Measurements from ENCODE around the gene FNBP1. TPM values are rescaled to one million over a fixed set of nuclear protein-coding genes. Genes with fewer than 3 reads are reported as not detected.

The FNBP1 gene
- total and polyA plus RNA-seq, 2 of the 8 experiments (the other 6 are each of a cell fraction or from before 2014, with no cell fraction given) = 7.2 to 40.9 TPM

DNA sequence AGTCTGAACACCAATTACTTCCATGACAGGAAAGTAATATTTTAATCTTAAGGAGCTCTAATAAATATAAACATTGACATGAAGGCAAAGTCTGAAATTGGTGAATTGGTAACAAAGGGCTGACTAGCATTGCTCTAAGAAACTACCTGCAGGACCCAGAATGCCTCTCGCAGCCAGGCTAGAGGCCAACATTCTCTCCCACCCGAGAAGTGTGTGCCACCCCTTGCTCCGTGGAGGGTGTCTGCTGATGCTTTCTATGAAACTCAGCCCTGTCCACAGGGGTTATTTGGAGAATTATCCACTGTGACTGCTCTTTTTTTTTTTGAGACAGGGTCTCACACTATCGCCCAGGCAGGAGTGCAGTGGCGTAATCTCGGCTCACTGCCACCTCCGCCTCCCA is 126.3 kb downstream of the FNBP1 start:
- CTCF ChIA-PET (ENCODE audit: partially characterized antibody) = no interaction called here

More for the DNA sequence above, 126.3 kb downstream of the FNBP1 start:
- Histone ChIP-seq H4K8ac (ENCODE audit: extremely low read depth, insufficient read depth, low read length) (no peak overlapping the region), H2AFZ (ENCODE audit: low read length) (no peak overlapping the region), H3K56ac (replicated peaks; ENCODE audit: insufficient read length, low read depth, low read length) (no peak overlapping the region), H4K91ac (replicated peaks; ENCODE audit: insufficient read length, low read length) (no peak overlapping the region), H2AK5ac (ENCODE audit: low read depth, low read length) (no peak overlapping the region), H4K20me1 (replicated peaks in 1 of 2; ENCODE audit: control insufficient read depth in 1 of 2, insufficient read depth in 2 of 2, low read length in 2 of 2) (peaks cover 0 to 1% of the 10 kb centered on the region in 2 experiments), H3K18ac (ENCODE audit: extremely low read depth, low read length) (no peak overlapping the region), H4K5ac (ENCODE audit: insufficient read length, low read depth, low read length) (no peak overlapping the region), H2BK15ac (ENCODE audit: low read length) (no peak overlapping the region), H3K4me2 (ENCODE audit: insufficient read depth in 1 of 2, low read depth in 2 of 2, low read length in 2 of 2) (no peak overlapping the region), H3K36me3 (ENCODE audit: control insufficient read depth in 2 of 4, insufficient read depth in 4 of 4, low read length in 3 of 4) (no peaks in the 10 kb centered on the region), H3K4ac (replicated peaks; ENCODE audit: insufficient read length, low read depth, low read length) (no peak overlapping the region), H2BK5ac (ENCODE audit: low read depth, low read length) (no peak overlapping the region), H2BK120ac (replicated peaks; ENCODE audit: low read depth, low read length) (no peak overlapping the region), H3K9ac (replicated peaks in 1 of 4; ENCODE audit: extremely low read depth in 1 of 4, low read depth in 3 of 4, low read length in 3 of 4) (no peak overlapping the region), H3K79me1 (ENCODE audit: low read depth, low read length) (no peaks in the 10 kb centered on the region), H3K27me3 (replicated peaks in 1 of 4; ENCODE audit: control insufficient read depth in 3 of 4, extremely low read depth in 1 of 4, insufficient read depth in 3 of 4, low read length in 3 of 4) (no peaks in the 10 kb centered on the region), H2BK20ac (ENCODE audit: low read length) (no peak overlapping the region), H3K27ac (ENCODE audit: low read depth, low read length) (no peak overlapping the region), H3K4me3 (ENCODE audit: extremely low read depth in 1 of 4, insufficient read depth in 2 of 4, low read depth in 3 of 4, low read length in 4 of 4) (no peak overlapping the region), H3K4me1 (replicated peaks in 1 of 4; ENCODE audit: control insufficient read depth in 3 of 4, insufficient read depth in 4 of 4, low read length in 3 of 4) (no peaks in the 10 kb centered on the region; a peak in 1 of 7 replicates), H2BK12ac (ENCODE audit: low read depth, low read length) (no peak overlapping the region), H3K9me3 (ENCODE audit: insufficient read depth in 2 of 2, low read depth in 1 of 2, low read length in 1 of 2) (no peaks in the 10 kb centered on the region), H3K23ac (ENCODE audit: insufficient read length) (no peak overlapping the region), H3K14ac (ENCODE audit: insufficient read length) (no peak overlapping the region), H3K79me2 (ENCODE audit: control insufficient read depth in 1 of 2, insufficient read depth in 2 of 2, low read length in 2 of 2) (no peaks in the 10 kb centered on the region), H3K23me2 (ENCODE audit: low read depth, low read length) (no peaks in the 10 kb centered on the region)
- POLR2A ChIA-PET (ENCODE audit: partially characterized antibody) = no interaction called here
- FAIRE-seq (no peak), DNase-seq (ENCODE audit: low read depth in 1 of 2, low spot score in 2 of 2) (no peak)
- WGBS, 2 experiments (ENCODE audit: extremely low coverage in 1 of 2, insufficient coverage in 1 of 2, insufficient read length in 1 of 2, insufficient replicate concordance in 2 of 2, low coverage in 1 of 2, low lambda C conversion rate in 2 of 2, missing lambda C conversion rate in 1 of 2) = 95% methylated on average over 7 of the region's 7 CpGs; no CpG with 5 or more reads in 1 of the 2 experiments
- TF ChIP-seq, protein P1, sequence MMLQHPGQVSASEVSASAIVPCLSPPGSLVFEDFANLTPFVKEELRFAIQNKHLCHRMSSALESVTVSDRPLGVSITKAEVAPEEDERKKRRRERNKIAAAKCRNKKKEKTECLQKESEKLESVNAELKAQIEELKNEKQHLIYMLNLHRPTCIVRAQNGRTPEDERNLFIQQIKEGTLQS (IDR thresholded peaks at IDR 0.05; ENCODE audit: insufficient read depth, low read depth, low read length) = no peak
- TF ChIP-seq, protein P2, sequence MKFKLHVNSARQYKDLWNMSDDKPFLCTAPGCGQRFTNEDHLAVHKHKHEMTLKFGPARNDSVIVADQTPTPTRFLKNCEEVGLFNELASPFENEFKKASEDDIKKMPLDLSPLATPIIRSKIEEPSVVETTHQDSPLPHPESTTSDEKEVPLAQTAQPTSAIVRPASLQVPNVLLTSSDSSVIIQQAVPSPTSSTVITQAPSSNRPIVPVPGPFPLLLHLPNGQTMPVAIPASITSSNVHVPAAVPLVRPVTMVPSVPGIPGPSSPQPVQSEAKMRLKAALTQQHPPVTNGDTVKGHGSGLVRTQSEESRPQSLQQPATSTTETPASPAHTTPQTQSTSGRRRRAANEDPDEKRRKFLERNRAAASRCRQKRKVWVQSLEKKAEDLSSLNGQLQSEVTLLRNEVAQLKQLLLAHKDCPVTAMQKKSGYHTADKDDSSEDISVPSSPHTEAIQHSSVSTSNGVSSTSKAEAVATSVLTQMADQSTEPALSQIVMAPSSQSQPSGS (IDR thresholded peaks at IDR 0.05; ENCODE audit: low read length) = no peak
- TF ChIP-seq GTF2F1 (IDR thresholded peaks at IDR 0.05; ENCODE audit: borderline replicate concordance, low read depth, low read length) (no peak), TAF1 (IDR thresholded peaks at IDR 0.05; ENCODE audit: low read depth, low read length) (no peak), MAFK (IDR thresholded peaks at IDR 0.05; ENCODE audit: low read depth, low read length) (no peak)
